GM19324 (cell line): ENCODE results near the gene KCNQ5.

Experiments used
- ATAC-seq: cut with Tn5 transposase; IDR thresholded peaks from one replicate; pipeline ENCODE4 v1.9.1; 2021; ENCODE audit warnings: mild to moderate bottlenecking, moderate library complexity; ENCODE audit not compliant: unreplicated experiment, low FRiP score

KCNQ5 gene

GRCh38 chr6:72674842-72675241, 53.0 kb downstream of the KCNQ5 start:
- no peak for ATAC-seq

- ATAC-seq, result no peak
Measured at GRCh38 chr6:72675396-72675795, 53.5 kb downstream of the KCNQ5 start.

GRCh38 chr6:72676995-72677394, 55.1 kb downstream of the KCNQ5 start:
- no peak for ATAC-seq

DNA sequence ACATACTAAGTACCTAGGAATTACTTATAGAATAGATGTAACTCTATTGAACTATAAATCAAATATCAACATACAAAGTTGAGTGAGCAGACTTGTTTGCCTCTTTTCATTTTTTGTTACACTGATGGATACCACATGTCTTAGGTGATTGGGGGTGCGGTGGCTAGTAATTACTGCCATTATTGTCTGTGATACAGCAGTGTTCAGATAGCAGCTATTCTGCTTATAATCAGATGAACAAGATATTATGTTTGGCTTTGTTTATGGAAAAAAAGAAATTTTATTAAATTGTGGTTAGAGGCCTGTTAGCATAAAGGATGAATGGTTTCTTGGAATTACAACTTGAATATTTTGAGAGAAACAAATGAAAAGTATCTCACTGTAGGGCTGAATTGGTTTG, 55.9 kb downstream of the KCNQ5 start:
- no peak for ATAC-seq

DNA sequence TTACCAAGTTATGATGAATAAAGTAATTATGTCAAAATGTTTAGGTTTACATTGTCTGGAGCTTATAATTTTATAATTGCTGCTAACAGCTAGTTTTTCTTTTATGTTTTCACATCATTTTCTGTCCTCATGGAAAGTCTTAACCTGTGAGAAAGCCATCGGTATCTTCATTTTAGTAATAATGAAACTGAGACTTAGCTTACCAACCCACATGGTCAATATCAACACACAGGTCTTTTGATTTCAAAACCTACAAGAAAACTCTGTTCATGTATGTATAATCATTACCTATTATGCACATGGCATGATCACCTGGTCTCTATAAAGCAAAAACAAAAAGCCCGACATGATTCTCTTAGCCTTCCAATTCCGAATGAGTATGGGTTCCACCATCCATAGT, 61.9 kb downstream of the KCNQ5 start:
- peak; percentile 90 for ATAC-seq

DNA sequence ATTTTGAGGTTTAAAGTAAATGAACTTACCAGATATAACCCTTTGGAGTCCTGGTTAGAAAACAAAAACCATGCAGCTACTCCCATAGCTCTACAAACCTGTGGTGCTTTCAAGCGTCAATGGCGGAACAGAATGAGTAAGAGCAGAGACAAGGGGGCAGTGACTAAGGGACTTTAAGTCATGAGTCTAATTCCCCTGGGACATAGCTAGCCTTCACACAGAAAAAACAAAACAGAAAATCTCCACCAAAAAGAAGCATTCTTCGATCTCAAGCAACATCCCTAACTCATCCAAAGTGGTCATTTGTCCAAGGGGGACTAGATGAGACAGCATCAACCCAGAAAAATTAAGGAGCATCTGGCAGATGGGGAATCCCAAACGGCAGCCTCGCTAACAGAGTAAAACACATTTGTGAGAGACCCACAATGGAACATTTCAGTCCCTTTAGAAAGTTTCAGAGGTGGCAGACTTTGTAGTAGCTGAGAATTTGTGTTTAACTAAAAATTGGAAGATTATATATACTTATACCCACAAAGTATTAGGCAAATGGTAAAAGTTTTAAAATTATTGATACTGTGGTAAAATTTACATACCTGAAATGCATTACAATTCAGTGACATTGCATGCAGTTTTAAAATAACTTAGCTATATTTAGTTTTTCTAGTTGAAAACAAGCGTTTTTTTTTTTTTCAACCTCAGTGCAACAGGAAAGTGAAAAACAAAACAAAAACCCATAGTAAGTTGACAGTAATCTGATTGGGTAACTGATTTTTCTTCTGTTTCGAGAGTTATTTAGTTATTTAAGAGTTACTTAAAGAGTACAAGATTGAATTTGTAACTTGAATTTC, 67.5 kb downstream of the KCNQ5 start:
- ATAC-seq, result peak; percentile 88

DNA sequence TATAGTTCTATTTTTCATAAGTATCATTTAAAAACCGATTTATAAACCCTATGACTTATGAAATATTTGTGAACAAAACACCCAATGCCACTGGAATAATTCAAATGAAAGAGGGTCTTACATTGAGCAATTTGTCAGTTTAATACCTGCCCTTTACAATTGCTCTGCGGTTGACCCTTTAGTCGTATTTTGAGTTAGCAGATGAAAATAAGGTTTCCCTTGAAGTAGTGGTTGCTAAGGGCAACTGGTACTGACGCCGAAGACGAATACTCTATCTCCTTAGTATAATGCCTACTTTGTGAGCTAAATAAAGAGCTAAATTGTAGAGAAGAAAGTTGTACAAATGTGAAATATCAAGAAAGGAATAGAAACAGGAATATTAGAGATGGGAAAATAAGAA, 69.4 kb downstream of the KCNQ5 start:
- no peak for ATAC-seq

GRCh38 chr6:72696055-72696454, 74.2 kb downstream of the KCNQ5 start:
- ATAC-seq, result no peak

GRCh38 chr6:72699159-72699558, 77.3 kb downstream of the KCNQ5 start:
- no peak for ATAC-seq

DNA sequence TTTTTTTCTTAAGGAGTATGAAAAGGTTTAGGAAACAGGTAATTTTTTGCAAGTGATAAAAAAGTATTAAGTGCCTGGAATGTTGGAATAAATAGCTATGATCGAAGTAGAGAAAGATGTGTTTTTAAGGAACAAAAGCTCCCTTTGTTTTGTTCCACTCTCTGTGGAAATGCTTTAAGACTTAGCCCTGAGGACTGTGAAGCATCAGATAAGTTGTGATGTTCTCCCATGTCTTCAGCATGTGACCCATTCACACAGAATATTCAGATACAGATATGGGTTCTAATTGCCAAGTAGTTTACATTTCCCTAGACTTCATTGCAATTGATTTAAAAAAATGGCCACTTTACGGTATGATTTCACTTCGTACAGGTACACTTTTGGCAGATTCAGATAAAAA, 80.6 kb downstream of the KCNQ5 start:
- no peak for ATAC-seq

GRCh38 chr6:72703093-72703492, 81.2 kb downstream of the KCNQ5 start:
- ATAC-seq, result no peak

- ATAC-seq, result no peak
Measured at GRCh38 chr6:72704979-72705378, 83.1 kb downstream of the KCNQ5 start.

DNA sequence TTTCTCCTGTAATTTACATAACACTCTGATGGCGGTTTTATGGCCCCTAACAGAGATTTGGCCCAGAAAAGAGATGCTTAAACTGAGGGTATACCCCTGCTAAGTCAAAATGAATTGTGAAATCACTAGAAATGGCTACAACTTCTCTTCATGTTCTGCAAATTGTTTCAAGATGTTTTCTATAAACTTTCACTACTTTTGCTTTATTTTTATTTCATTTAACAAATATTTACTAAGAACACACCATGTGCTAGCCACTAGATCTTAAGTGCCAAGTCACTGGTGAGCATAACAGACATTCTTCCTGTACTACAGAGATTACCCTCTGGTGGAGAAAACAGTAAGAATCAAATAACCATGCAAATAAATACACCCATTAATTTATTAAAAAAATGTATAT, 87.6 kb downstream of the KCNQ5 start:
- no peak for ATAC-seq

DNA sequence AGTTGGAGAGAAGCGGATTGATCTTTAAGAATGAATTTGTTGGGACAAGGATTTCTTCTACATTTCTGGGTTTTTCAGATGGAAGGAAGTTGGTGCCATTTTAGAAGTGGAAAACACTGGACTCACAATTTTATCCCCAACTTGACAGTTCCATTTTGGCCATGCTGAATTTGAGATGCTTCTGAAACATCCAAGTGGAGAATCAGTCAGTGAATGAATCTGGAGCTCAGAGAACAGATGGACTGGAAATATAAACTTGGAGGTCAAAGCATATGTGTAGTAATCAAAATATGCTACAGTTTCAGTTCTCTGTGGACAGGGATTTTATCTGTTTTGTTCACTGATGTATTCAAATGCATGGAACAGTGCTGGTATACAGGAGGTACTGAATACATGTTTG, 89.9 kb downstream of the KCNQ5 start:
- no peak for ATAC-seq

DNA sequence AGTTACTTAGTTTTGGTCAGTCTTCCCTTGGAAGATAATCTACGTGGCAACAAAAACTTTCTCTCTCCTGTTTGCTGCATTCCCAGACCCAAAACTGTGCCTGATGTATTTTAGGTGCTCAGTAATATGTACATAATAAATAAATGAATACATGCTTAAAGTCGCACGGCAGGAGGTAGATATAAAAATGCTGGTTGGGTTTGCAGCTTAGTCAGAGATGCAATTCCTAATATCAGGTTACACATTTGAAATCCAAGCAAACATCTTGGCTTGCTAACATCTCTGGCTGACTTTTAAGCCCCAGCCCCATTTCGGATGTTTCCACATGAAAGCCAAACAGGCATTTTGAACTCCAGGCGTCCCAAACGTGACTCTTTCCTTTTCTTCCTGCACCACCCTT, 91.0 kb downstream of the KCNQ5 start:
- ATAC-seq, result no peak

- no peak for ATAC-seq
Measured at GRCh38 chr6:72715119-72715518, 93.3 kb downstream of the KCNQ5 start.

GRCh38 chr6:72716916-72717315, 95.1 kb downstream of the KCNQ5 start:
- no peak for ATAC-seq

GRCh38 chr6:72720464-72720863, 98.6 kb downstream of the KCNQ5 start:
- no peak for ATAC-seq

DNA sequence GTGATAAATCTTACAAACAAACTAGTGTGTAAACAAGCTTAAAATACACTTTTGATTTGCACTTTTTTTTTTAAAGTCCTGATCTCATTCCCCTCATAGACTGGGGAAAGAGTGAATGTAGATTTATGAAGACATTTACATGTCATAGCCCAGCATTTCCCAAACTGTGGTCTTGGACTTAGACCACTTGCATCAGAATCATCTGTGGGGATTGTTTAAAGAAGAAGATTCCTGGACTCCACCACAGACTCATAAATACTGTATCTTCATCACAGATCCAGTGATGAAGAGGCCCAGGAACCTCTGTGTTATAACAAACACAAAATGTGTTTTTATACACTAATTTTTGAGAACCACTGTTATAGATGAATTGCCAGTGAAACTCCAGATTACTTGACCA, 99.5 kb downstream of the KCNQ5 start:
- ATAC-seq, result no peak

DNA sequence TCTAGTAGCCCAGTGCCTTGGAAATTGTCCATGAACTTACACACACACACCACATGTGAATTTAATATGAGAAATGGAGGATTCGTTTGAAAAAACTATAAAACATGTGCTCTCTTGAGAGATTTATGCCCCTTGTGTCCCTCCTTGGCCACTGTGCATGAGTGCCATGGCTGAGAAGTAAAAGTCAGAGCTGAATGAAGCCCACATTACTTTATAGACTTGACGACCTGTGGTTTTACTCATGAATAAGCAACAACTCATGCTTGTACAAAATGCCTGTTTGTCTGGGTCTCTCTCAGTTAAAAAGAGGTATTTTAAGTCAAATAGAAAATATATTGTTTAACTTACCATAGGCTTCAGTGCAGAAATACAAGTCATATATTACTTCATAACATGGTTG, 102.7 kb downstream of the KCNQ5 start:
- no peak for ATAC-seq

GRCh38 chr6:72728706-72729343, 107.0 kb downstream of the KCNQ5 start:
- ATAC-seq, result no peak

DNA sequence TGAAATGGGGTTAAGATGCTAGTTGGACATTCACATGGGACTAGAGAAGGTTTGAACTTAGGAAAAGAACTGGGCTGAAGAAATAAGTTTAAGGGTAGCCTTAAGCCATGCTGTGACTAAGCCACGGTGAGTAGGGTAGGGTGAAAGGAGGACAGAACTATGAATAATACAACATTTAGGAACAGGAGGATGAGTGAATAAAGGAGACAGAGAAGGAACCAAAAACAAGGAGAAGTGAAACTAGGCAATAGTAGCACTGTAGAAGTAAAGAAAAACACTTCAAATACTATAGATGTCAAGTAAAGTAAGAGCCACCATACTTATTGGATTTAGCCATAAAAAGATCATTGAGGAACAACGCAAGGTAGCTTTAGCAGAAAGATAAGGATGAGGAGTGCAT, 111.2 kb downstream of the KCNQ5 start:
- no peak for ATAC-seq
